HepG2 (cell line): ENCODE data around the gene LRP5. TPM values are rescaled to one million over a fixed set of nuclear protein-coding genes. Genes with fewer than 3 reads are reported as not detected.

Experiments
- ATAC-seq: fragments of 200-7000 bp; cut with Tn5 transposase; 3 replicates; pipeline ENCODE4 v1.9.1; 2020; ENCODE audit warnings: mild to moderate bottlenecking, moderate library complexity
- BruUV-seq: library from RNA; stranded (reverse); fragments of 400-500 nt; replicated peaks from 2 replicates; lab custom pipeline; 2021; lab: Mats Ljungman, UMichigan
- CTCF ChIA-PET: fragments of 300-600 bp; formaldehyde crosslinking; extraction: SDS; loops from one replicate; lab custom pipeline; 2021; ENCODE audit warnings: low total read pairs, inconsistent platforms, low intra/inter-chr PET ratio; lab: Yijun Ruan, JAX
- POLR2A ChIA-PET: fragments of 350-600 bp; sonication (Branson Sonifier 250); formaldehyde crosslinking; loops from one replicate; lab custom pipeline; 2020; ENCODE audit warnings: antibody characterized with exemption, inconsistent platforms; lab: Yijun Ruan, JAX
- DNase-seq: peaks from one replicate; pipeline ENCODE4 v3.0.0-alpha.2; 2015; ENCODE audit warnings: low spot score
- FAIRE-seq: peaks from 3 replicates; lab custom pipeline; 2011; peaks lifted over from hg19 to GRCh38; lab: Jason Lieb, UNC
- H2AFZ ChIP-seq: one replicate; pipeline ENCODE4 v1.6.1; 2011; ENCODE audit warnings: low read length, inconsistent platforms
- H3K27ac ChIP-seq: fragments of 300-600 bp; 3 replicates; pipeline ENCODE4 v1.8.0; 2011; ENCODE audit warnings: mixed run types, mild to moderate bottlenecking, mixed read lengths, low read length, inconsistent platforms; ENCODE audit not compliant: insufficient read depth; ENCODE audit errors: extremely low read length
- H3K27me3 ChIP-seq, 2 experiments: fragments of 200-600 bp in 1 of 2; 2 replicates in 1 of 2; 3 replicates in 1 of 2; pipeline versions ENCODE4 v1.6.0 to v1.8.0; 2011; ENCODE audit warnings: low read length in 2 of 2, mild to moderate bottlenecking in 2 of 2, moderate library complexity in 2 of 2, inconsistent platforms in 1 of 2; ENCODE audit not compliant: insufficient read depth in 2 of 2, control insufficient read depth in 1 of 2
- H3K36me3 ChIP-seq, 2 experiments: fragments of 200-600 bp in 1 of 2; replicated peaks in 1 of 2; 2 replicates in 1 of 2; 3 replicates in 1 of 2; pipeline versions ENCODE4 v1.5.1 to v1.8.0; 2011; ENCODE audit warnings: low read length in 2 of 2, inconsistent platforms in 1 of 2; ENCODE audit not compliant: insufficient read depth in 2 of 2, control insufficient read depth in 1 of 2
- H3K4me1 ChIP-seq: 2 replicates; pipeline ENCODE4 v1.5.1; 2012; ENCODE audit warnings: low read length, inconsistent platforms; ENCODE audit not compliant: insufficient read depth
- H3K4me2 ChIP-seq: 2 replicates; pipeline ENCODE4 v1.6.0; 2011; ENCODE audit warnings: low read depth, low read length, inconsistent platforms
- H3K4me3 ChIP-seq, 3 experiments: fragments of 200-600 bp in 1 of 3; sonication (generic), shearing (Covaris generic) in 1 of 3; replicated peaks in 1 of 3; 2 replicates each; pipeline ENCODE4 v1.5.1; 2011 to 2016; ENCODE audit warnings: low read length in 3 of 3, inconsistent platforms in 2 of 3, low read depth in 2 of 3, mild to moderate bottlenecking in 2 of 3, control low read depth in 1 of 3, mixed read lengths in 1 of 3; ENCODE audit not compliant: insufficient read depth in 1 of 3
- H3K79me2 ChIP-seq: one replicate; pipeline ENCODE4 v1.6.1; 2011; ENCODE audit warnings: low read length, inconsistent platforms; ENCODE audit not compliant: insufficient read depth
- H3K9ac ChIP-seq: 2 replicates; pipeline ENCODE4 v1.6.0; 2011; ENCODE audit warnings: mild to moderate bottlenecking, low read depth, low read length, inconsistent platforms; ENCODE audit not compliant: insufficient read depth
- H3K9me3 ChIP-seq: 2 replicates; pipeline ENCODE4 v1.5.1; 2012; ENCODE audit warnings: mild to moderate bottlenecking, low read length
- H4K20me1 ChIP-seq: 2 replicates; pipeline ENCODE4 v1.6.0; 2011; ENCODE audit warnings: inconsistent platforms, mild to moderate bottlenecking, low read length, moderate library complexity; ENCODE audit not compliant: insufficient read depth
- BCLAF1 ChIP-seq: fragments of 450-650 bp; IDR thresholded peaks from 2 replicates; pipeline ENCODE4 v1.6.1; 2017; ENCODE audit warnings: mild to moderate bottlenecking
- FOXA3 ChIP-seq: IDR thresholded peaks from 2 replicates; pipeline ENCODE4 v1.6.1; 2016; ENCODE audit warnings: missing genetic modification reagents, missing compliant biosample characterization
- GATAD2A ChIP-seq: IDR thresholded peaks from 2 replicates; pipeline ENCODE4 v1.6.1; 2016
- HMGXB4 ChIP-seq, 2 experiments: sonication (generic) in 1 of 2; formaldehyde crosslinking in 1 of 2; IDR thresholded peaks; 2 replicates each; pipeline versions ENCODE4 v1.4.0 to v1.6.1; 2018 to 2020; ENCODE audit warnings: missing genetic modification reagents in 2 of 2, borderline replicate concordance in 1 of 2, low read depth in 1 of 2, mild to moderate bottlenecking in 1 of 2, missing biosample characterization in 1 of 2
- ZFYVE20 ChIP-seq: sonication (generic); formaldehyde crosslinking; IDR thresholded peaks from 2 replicates; pipeline ENCODE4 v1.8.0; 2023; ENCODE audit warnings: low read depth, mild to moderate bottlenecking, moderate library complexity, missing genetic modification reagents, borderline replicate concordance
- ZNF407 ChIP-seq: sonication (generic); formaldehyde crosslinking; IDR thresholded peaks from one replicate; pipeline ENCODE4 v1.5.1; 2020; ENCODE audit warnings: mild to moderate bottlenecking, missing genetic modification reagents; ENCODE audit errors: not compliant biosample characterization
- ZNF446 ChIP-seq: sonication (generic); formaldehyde crosslinking; IDR thresholded peaks from 2 replicates; pipeline ENCODE4 v1.5.0; 2020; ENCODE audit warnings: mild to moderate bottlenecking, missing genetic modification reagents
- WGBS: methylation state at CpG from one replicate; pipeline ENCODE4 v1.1.6; 2017; ENCODE audit warnings: low lambda C conversion rate; 5-methylcytosine and 5-hydroxymethylcytosine counted together
- in situ Hi-C: cut with HindIII; loops from 2 replicates; pipeline ENCODE4 v1.10.0; 2017; ENCODE audit warnings: low pct_unique_long_range_greater_than_20kb; ENCODE audit not compliant: extremely low pct_ligation_motif_present
- intact Hi-C: fragments of 100-400 bp; cut with micrococcal nuclease; formaldehyde crosslinking; loops from one replicate; pipeline ENCODE4 v1.10.0; 2022; ENCODE audit not compliant: unreplicated experiment
- polyA plus RNA-seq, 8 experiments: library from polyadenylated mRNA; depleted of rRNA in 3 of 8; stranded (reverse) in 7 of 8; unstranded in 1 of 8; fragments of >200 nt; fragmentation: Illumina TruSeq in 4 of 8; extraction: Trizol in 4 of 8; gene quantifications; 2 replicates each; pipeline versions ENCODE4 v1.2.1 to v1.2.3, GENCODE V29; 2011 to 2016; ENCODE audit warnings: low read depth in 4 of 8, missing spikeins in 1 of 8, mixed read lengths in 1 of 8; ENCODE audit not compliant: insufficient read depth in 1 of 8
- total RNA-seq, 5 experiments: library from RNA; depleted of rRNA; stranded (reverse); fragments of >200 nt; fragmentation: Illumina TruSeq; extraction: Trizol; gene quantifications; 2 replicates each; pipeline ENCODE4 v1.2.3, GENCODE V29; 2016; ENCODE audit warnings: low read depth in 1 of 5

The LRP5 gene
- total and polyA plus RNA-seq, 2 of the 13 experiments (the other 11 are each of a cell fraction or from before 2014, with no cell fraction given), result 40.4 to 64.0 TPM

- TSS peak; percentile 63 for BruUV-seq
- 2% methylated on average over 20 of the region's 23 CpGs for WGBS
- ATAC-seq (peak; percentile 81), DNase-seq (peak; percentile 82), FAIRE-seq (peak; percentile 59)
- peak overlapping the region; percentile 96 for H3K9ac ChIP-seq
- H3K36me3 ChIP-seq, result peaks cover 3 to 31% of the 10 kb centered on the region in 2 experiments; a peak in 3 of 5 replicates
- H3K27me3 ChIP-seq, result no peaks in the 10 kb centered on the region; a peak in 1 of 5 replicates
- ChIA-PET CTCF (interaction anchor here (1.2 to 2.6 kb wide), 2 partner anchors 14 to 26 kb away, joined by 3 to 22 read pairs; no protein-coding TSS in a partner anchor), POLR2A (interaction anchor here (0.7 to 6.4 kb wide), 22 partner anchors 11 to 189 kb away, joined by 3 to 220 read pairs (median 5); partner anchors contain the start of gene PPP6R3)
- intact Hi-C loops, result loop anchor here (1.0 kb wide), 1 partner anchor 27 kb away; no protein-coding TSS in a partner anchor
- H4K20me1 ChIP-seq, result peaks cover 5% of the 10 kb centered on the region; the same call in 1 of the 2 replicates
- H3K79me2 ChIP-seq, result peaks cover 41% of the 10 kb centered on the region
- H3K27ac ChIP-seq, result peak overlapping the region; percentile 92
- peak overlapping the region; percentile 87 for H3K4me2 ChIP-seq
- peaks cover 70% of the 10 kb centered on the region for H3K4me1 ChIP-seq
- in situ Hi-C loops, result no loop called here
- H3K9me3 ChIP-seq, result no peaks in the 10 kb centered on the region
- no peak overlapping the region for H2AFZ ChIP-seq
- H3K4me3 ChIP-seq, result peak overlapping the region; percentile 97 to 99 (median 98)
- TF ChIP-seq ZFYVE20 (CRISPR knock-in tag), result no peak; the same call in 1 of the 2 replicates
- TF ChIP-seq GATAD2A (CRISPR knock-in tag), result peak; percentile 6; the same call in 1 of the 2 replicates
- TF ChIP-seq ZNF446, result 0 out of 2 replicates have a peak, but pooled peaks have one; percentile 10
- peak; percentile 76 for TF ChIP-seq FOXA3 (CRISPR knock-in tag)
- no peak for TF ChIP-seq ZNF407 (CRISPR knock-in tag)
- no peak for TF ChIP-seq BCLAF1
- 0 out of 4 replicates have a peak, but pooled peaks have one; percentile 16 to 45 for TF ChIP-seq HMGXB4 (CRISPR knock-in tag; IDR thresholded peaks at IDR 0.05; ENCODE audit: borderline replicate concordance in 1 of 2, low read depth in 1 of 2)
These were observed 41.2 kb upstream of the LRP5 start for GRCh38 chr11:68271023-68271780.
